PC-3 (cell line): ENCODE measurements around the gene PRKN. TPM values are rescaled to one million over a fixed set of nuclear protein-coding genes. Genes with fewer than 3 reads are reported as not detected.

ENCODE experiments used
- ATAC-seq: fragments of 200-7000 bp; cut with Tn5 transposase; 2 replicates; pipeline ENCODE4 v1.9.1; 2020; ENCODE audit warnings: mild to moderate bottlenecking, moderate library complexity
- BruUV-seq: library from RNA; stranded (reverse); fragments of 400-500 nt; replicated peaks from 2 replicates; lab custom pipeline; 2021; lab: Mats Ljungman, UMichigan
- CTCF ChIA-PET: fragments of 300-600 bp; sonication (Branson Sonifier 250); formaldehyde crosslinking; loops from one replicate; lab custom pipeline; 2022; ENCODE audit warnings: antibody characterized with exemption; lab: Charles Lee
- POLR2A ChIA-PET: fragments of 300-600 bp; sonication (Branson Sonifier 250); formaldehyde crosslinking; loops from one replicate; lab custom pipeline; 2022; ENCODE audit warnings: antibody characterized with exemption; ENCODE audit not compliant: unreplicated experiment; lab: Charles Lee
- DNase-seq: peaks from one replicate; pipeline ENCODE4 v3.0.0-alpha.2; 2015
- H2AFZ ChIP-seq: fragments of 300-600 bp; sonication (generic); 2 replicates; pipeline ENCODE4 v1.6.0; 2016; ENCODE audit warnings: antibody characterized with exemption, low read length
- H3F3A ChIP-seq: fragments of 300-600 bp; sonication (generic); one replicate; pipeline ENCODE4 v1.6.0; 2017; ENCODE audit warnings: antibody characterized with exemption, low read length, control low read depth, mild to moderate bottlenecking; ENCODE audit not compliant: unreplicated experiment
- H3K27ac ChIP-seq: fragments of 300-600 bp; sonication (generic); 2 replicates; pipeline ENCODE4 v1.5.1; 2016; ENCODE audit warnings: mild to moderate bottlenecking, low read length
- H3K27me3 ChIP-seq: fragments of 300-600 bp; sonication (generic); 2 replicates; pipeline ENCODE4 v1.6.1; 2016; ENCODE audit warnings: low read length, mixed read lengths
- H3K36me3 ChIP-seq: fragments of 300-600 bp; sonication (generic); 2 replicates; pipeline ENCODE4 v1.6.1; 2016; ENCODE audit warnings: low read depth, mixed run types, low read length, mixed read lengths
- H3K4me1 ChIP-seq: fragments of 300-600 bp; sonication (generic); 2 replicates; pipeline ENCODE4 v1.5.1; 2016; ENCODE audit warnings: low read length; ENCODE audit not compliant: insufficient read depth
- H3K4me2 ChIP-seq: fragments of 300-600 bp; sonication (generic); 2 replicates; pipeline ENCODE4 v1.6.0; 2016; ENCODE audit warnings: low read length
- H3K4me3 ChIP-seq: fragments of 300-600 bp; sonication (generic); 2 replicates; pipeline ENCODE4 v1.5.1; 2016; ENCODE audit warnings: mild to moderate bottlenecking, low read length, mixed read lengths
- H3K79me2 ChIP-seq: fragments of 300-600 bp; sonication (generic); 2 replicates; pipeline ENCODE4 v1.6.1; 2017; ENCODE audit warnings: low read length, mixed read lengths
- H3K9ac ChIP-seq: fragments of 300-600 bp; sonication (generic); 2 replicates; pipeline ENCODE4 v1.6.0; 2016; ENCODE audit warnings: mild to moderate bottlenecking, low read length
- H3K9me2 ChIP-seq: fragments of 300-600 bp; sonication (generic); replicated peaks from 2 replicates; pipeline ENCODE4 v1.6.1; 2016; ENCODE audit warnings: mixed run types, low read length, mixed read lengths
- H3K9me3 ChIP-seq: fragments of 300-600 bp; sonication (generic); 2 replicates; pipeline ENCODE4 v1.6.1; 2016; ENCODE audit warnings: low read length, mixed read lengths
- H4K20me1 ChIP-seq: fragments of 300-600 bp; sonication (generic); 2 replicates; pipeline ENCODE4 v1.6.1; 2016; ENCODE audit warnings: low read length, mixed read lengths
- CTCF ChIP-seq: fragments of 300-600 bp; sonication (generic); conservative IDR thresholded peaks from 2 replicates; pipeline ENCODE4 v1.5.1; 2017; ENCODE audit warnings: antibody characterized with exemption, low read depth, mild to moderate bottlenecking, low read length
- EZH2 ChIP-seq: fragments of 300-600 bp; sonication (generic); IDR thresholded peaks from one replicate; pipeline ENCODE4 v1.6.1; 2017; ENCODE audit warnings: antibody characterized with exemption, mild to moderate bottlenecking, low read length; ENCODE audit not compliant: unreplicated experiment
- EZH2phosphoT487 ChIP-seq: fragments of 300-600 bp; sonication (generic); IDR thresholded peaks from 2 replicates; pipeline ENCODE4 v1.6.1; 2018; ENCODE audit warnings: mild to moderate bottlenecking, antibody characterized with exemption, low read length, borderline replicate concordance
- intact Hi-C: fragments of 100-400 bp; cut with micrococcal nuclease; formaldehyde crosslinking; loops from 2 replicates; pipeline ENCODE4 v1.9.0; 2023
- total RNA-seq: library from RNA; depleted of rRNA; stranded (reverse); fragments of >200 nt; gene quantifications from 2 replicates; pipeline ENCODE4 v1.2.3, GENCODE V29; 2014

The PRKN gene
- total RNA-seq, 1 experiment from 2014 or later: not detected

DNA sequence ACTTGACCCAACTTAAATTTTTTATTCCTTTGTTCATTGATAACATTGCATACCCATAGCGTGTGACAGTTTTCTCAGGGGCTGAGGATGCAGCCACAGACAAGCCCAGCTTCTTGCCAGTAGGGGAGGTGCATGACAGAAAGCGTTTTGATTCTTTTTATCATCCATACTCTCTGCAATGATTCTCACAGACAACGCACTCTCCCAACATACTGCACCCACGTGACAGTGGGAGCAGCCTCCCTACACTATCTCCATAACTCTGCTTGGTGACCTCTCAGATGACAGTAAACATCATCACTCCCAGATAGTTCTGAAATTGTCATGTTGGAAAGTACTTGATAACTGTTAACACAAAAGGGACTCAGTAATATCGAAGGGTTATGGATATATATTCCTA is 972.5 kb downstream of the PRKN start:
- no peak overlapping the region for H3K4me3 ChIP-seq
- ATAC-seq: no peak
- H3K4me1 ChIP-seq: peaks cover 12% of the 10 kb centered on the region; the same call in 1 of the 2 replicates
- H3K79me2 ChIP-seq: no peaks in the 10 kb centered on the region
- peaks cover 9% of the 10 kb centered on the region; the same call in 1 of the 2 replicates for H3K27me3 ChIP-seq
- H2AFZ ChIP-seq: no peak overlapping the region
- no peaks in the 10 kb centered on the region for H3K36me3 ChIP-seq
- intact Hi-C loops: no loop called here
- no peak overlapping the region for H3K9ac ChIP-seq
- H3K9me2 ChIP-seq: no peaks in the 10 kb centered on the region
- no peak overlapping the region for H3K4me2 ChIP-seq
- H3K27ac ChIP-seq: no peak overlapping the region
- DNase-seq: no peak
- POLR2A ChIA-PET: no interaction called here
- no peaks in the 10 kb centered on the region for H3F3A ChIP-seq
- no peaks in the 10 kb centered on the region for H4K20me1 ChIP-seq
- CTCF ChIA-PET: no interaction called here
- TF ChIP-seq EZH2 (no peak), EZH2phosphoT487 (no peak), CTCF (no peak)
- BruUV-seq: no TSS peak
- H3K9me3 ChIP-seq: no peaks in the 10 kb centered on the region

DNA sequence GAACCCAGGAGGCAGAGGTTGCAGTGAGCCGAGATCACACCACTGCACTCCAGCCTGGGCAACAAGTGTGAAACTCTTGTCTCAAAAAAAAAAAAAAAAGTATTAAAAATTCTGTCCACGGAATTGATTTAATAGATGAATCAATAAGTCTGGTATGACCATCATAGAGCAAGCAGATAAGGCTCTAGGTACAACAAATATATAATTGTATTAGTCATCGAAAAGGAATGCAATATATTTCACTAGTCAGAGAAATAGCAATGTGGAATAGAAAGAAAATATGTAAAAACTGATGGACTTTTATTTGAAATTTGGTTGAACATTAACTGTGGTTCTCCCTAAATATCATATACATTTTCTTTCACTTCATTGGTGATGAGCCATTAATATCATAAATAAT is 976.9 kb downstream of the PRKN start:
- ChIA-PET POLR2A (no interaction called here), CTCF (no interaction called here)
- no TSS peak for BruUV-seq
- Histone ChIP-seq H4K20me1 (no peaks in the 10 kb centered on the region), H3F3A (no peaks in the 10 kb centered on the region), H3K9me3 (no peaks in the 10 kb centered on the region), H2AFZ (no peak overlapping the region), H3K9me2 (no peaks in the 10 kb centered on the region), H3K27ac (no peak overlapping the region), H3K9ac (no peak overlapping the region), H3K4me3 (no peak overlapping the region), H3K4me1 (peaks cover 12% of the 10 kb centered on the region; the same call in 1 of the 2 replicates), H3K79me2 (no peaks in the 10 kb centered on the region), H3K36me3 (no peaks in the 10 kb centered on the region), H3K27me3 (peaks cover 2% of the 10 kb centered on the region; the same call in 1 of the 2 replicates), H3K4me2 (peak overlapping the region; percentile 18; the same call in 1 of the 2 replicates)
- intact Hi-C loops: no loop called here
- TF ChIP-seq EZH2phosphoT487: no peak
- TF ChIP-seq CTCF: no peak
- no peak for TF ChIP-seq EZH2
- no peak for ATAC-seq
- peak; percentile 50 for DNase-seq

DNA sequence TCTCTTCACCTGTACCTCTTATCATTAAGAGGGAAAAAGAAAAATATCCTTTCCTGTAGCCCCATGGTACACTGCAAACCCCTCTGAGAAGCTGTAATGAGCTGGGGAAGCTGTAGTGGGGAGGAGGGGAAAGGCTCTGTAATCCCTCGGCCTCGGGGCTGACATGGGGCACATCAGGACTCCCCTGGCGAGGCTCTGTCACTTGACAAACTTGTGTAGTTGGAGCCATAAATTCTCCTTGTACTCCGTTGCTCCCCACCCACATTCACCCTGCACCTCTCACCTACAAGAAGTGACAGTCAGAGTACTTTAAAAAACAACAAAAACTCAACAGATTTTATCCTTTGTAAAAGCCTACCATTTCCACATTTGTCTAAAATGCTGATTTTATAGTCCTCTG is 978.0 kb downstream of the PRKN start:
- H3K4me2 ChIP-seq: no peak overlapping the region
- no peaks in the 10 kb centered on the region for H4K20me1 ChIP-seq
- no peak overlapping the region for H3K4me3 ChIP-seq
- no peaks in the 10 kb centered on the region for H3K9me3 ChIP-seq
- ATAC-seq (no peak), DNase-seq (no peak)
- H3K27me3 ChIP-seq: 0 out of 2 replicates have a peak, but pooled peaks cover 2% of the 10 kb centered on the region
- H3K9me2 ChIP-seq: no peaks in the 10 kb centered on the region
- no peak for TF ChIP-seq CTCF
- no TSS peak for BruUV-seq
- peaks cover 12% of the 10 kb centered on the region; the same call in 1 of the 2 replicates for H3K4me1 ChIP-seq
- CTCF ChIA-PET: no interaction called here
- POLR2A ChIA-PET: no interaction called here
- H3K27ac ChIP-seq: no peak overlapping the region
- H3F3A ChIP-seq: no peaks in the 10 kb centered on the region
- no peak overlapping the region for H3K9ac ChIP-seq
- H2AFZ ChIP-seq: no peak overlapping the region
- intact Hi-C loops: no loop called here
- no peaks in the 10 kb centered on the region for H3K36me3 ChIP-seq
- H3K79me2 ChIP-seq: no peaks in the 10 kb centered on the region
